Peyer's patch (tissue), 4 donors: Measurements from ENCODE around the gene ALG2.

ENCODE experiments used
- CTCF ChIP-seq, 6 experiments: fragments of 450-650 bp in 4 of 6; fragments of 200-600 bp in 2 of 6; sonication (generic) in 1 of 6; IDR thresholded peaks; one replicate each; pipeline ENCODE4 v1.5.1; 2017 to 2019; ENCODE audit warnings: antibody characterized with exemption in 6 of 6, mild to moderate bottlenecking in 3 of 6, moderate library complexity in 1 of 6
- POLR2A ChIP-seq, 2 donors: fragments of 450-650 bp; IDR thresholded peaks; one replicate each; pipeline ENCODE4 v1.5.1; 2017; ENCODE audit warnings: antibody characterized with exemption in 2 of 2, mild to moderate bottlenecking in 2 of 2, moderate library complexity in 2 of 2

- TF ChIP-seq CTCF (IDR thresholded peaks at IDR 0.05), result peak; percentile 85 to 92 (median 88)
- TF ChIP-seq POLR2A (IDR thresholded peaks at IDR 0.05), result no peak
Measured at GRCh38 chr9:99184475-99185347, 37.0 kb downstream of the ALG2 start.
